OCI-LY7 (cell line): ENCODE data around the gene BTBD9. TPM values are rescaled to one million over a fixed set of nuclear protein-coding genes. Genes with fewer than 3 reads are reported as not detected.

ENCODE experiments used
- BruUV-seq: library from RNA; stranded (reverse); fragments of 400-500 nt; replicated peaks from 2 replicates; lab custom pipeline; 2021; lab: Mats Ljungman, UMichigan
- CTCF ChIA-PET: fragments of 300-600 bp; sonication (Branson Sonifier 250); formaldehyde crosslinking; loops from one replicate; lab custom pipeline; 2022; ENCODE audit warnings: antibody characterized with exemption; ENCODE audit not compliant: unreplicated experiment; lab: Charles Lee
- POLR2A ChIA-PET: fragments of 300-600 bp; sonication (Branson Sonifier 250); formaldehyde crosslinking; loops from one replicate; lab custom pipeline; 2022; ENCODE audit warnings: antibody characterized with exemption; lab: Charles Lee
- DNase-seq: peaks from one replicate; pipeline ENCODE4 v3.0.0-alpha.2; 2015; ENCODE audit warnings: low spot score
- H2AFZ ChIP-seq: fragments of 200-600 bp; sonication (generic), shearing (Covaris generic); 2 replicates; pipeline ENCODE4 v1.6.1; 2014; ENCODE audit warnings: mild to moderate bottlenecking, antibody characterized with exemption, low read length, moderate library complexity
- H3K27ac ChIP-seq: fragments of 200-600 bp; sonication (generic); 2 replicates; pipeline ENCODE4 v1.5.1; 2014; ENCODE audit warnings: mixed run types, low read depth, mild to moderate bottlenecking, moderate library complexity, low read length, inconsistent platforms; ENCODE audit not compliant: poor library complexity, severe bottlenecking
- H3K36me3 ChIP-seq: fragments of 200-600 bp; sonication (generic); 2 replicates; pipeline ENCODE4 v1.6.1; 2014; ENCODE audit warnings: mild to moderate bottlenecking, antibody characterized with exemption, low read length, moderate library complexity, mixed read lengths; ENCODE audit not compliant: insufficient read depth
- H3K4me1 ChIP-seq: fragments of 200-600 bp; sonication (generic); 2 replicates; pipeline ENCODE4 v1.5.1; 2014; ENCODE audit warnings: mild to moderate bottlenecking, low read length; ENCODE audit not compliant: insufficient read depth, poor library complexity, severe bottlenecking
- H3K4me2 ChIP-seq: fragments of 200-600 bp; sonication (generic); 2 replicates; pipeline ENCODE4 v1.6.1; 2014; ENCODE audit warnings: mild to moderate bottlenecking, low read length
- H3K4me3 ChIP-seq: fragments of 200-600 bp; sonication (generic); 2 replicates; pipeline ENCODE4 v1.5.1; 2014; ENCODE audit warnings: mild to moderate bottlenecking, low read depth, low read length; ENCODE audit not compliant: poor library complexity, severe bottlenecking
- H3K79me2 ChIP-seq: fragments of 200-600 bp; sonication (generic); 2 replicates; pipeline ENCODE4 v1.6.1; 2016; ENCODE audit warnings: low read depth, mild to moderate bottlenecking, low read length, moderate library complexity, mixed read lengths; ENCODE audit not compliant: insufficient read depth
- H3K9me2 ChIP-seq: fragments of 200-600 bp; sonication (generic); 2 replicates; pipeline ENCODE4 v1.6.1; 2016; ENCODE audit warnings: mild to moderate bottlenecking, low read length, mixed read lengths; ENCODE audit not compliant: insufficient read depth
- H3K9me3 ChIP-seq: fragments of 200-600 bp; sonication (generic); 2 replicates; pipeline ENCODE4 v1.6.1; 2014; ENCODE audit warnings: mild to moderate bottlenecking, mixed run types, low read length, mixed read lengths
- H4K20me1 ChIP-seq: fragments of 200-600 bp; sonication (generic); 2 replicates; pipeline ENCODE4 v1.6.1; 2014; ENCODE audit warnings: mild to moderate bottlenecking, antibody characterized with exemption, low read length, moderate library complexity, mixed read lengths; ENCODE audit not compliant: insufficient read depth
- CTCF ChIP-seq: fragments of 200-600 bp; sonication (generic); conservative IDR thresholded peaks from 2 replicates; pipeline ENCODE4 v1.5.1; 2014; ENCODE audit warnings: mild to moderate bottlenecking, antibody characterized with exemption, low read length, moderate library complexity, mixed read lengths
- EZH2phosphoT487 ChIP-seq: fragments of 200-600 bp; sonication (generic); IDR thresholded peaks from 2 replicates; pipeline ENCODE4 v1.6.1; 2018; ENCODE audit warnings: low read depth, borderline replicate concordance, mild to moderate bottlenecking, mixed run types, antibody characterized with exemption, low read length, moderate library complexity, mixed read lengths
- intact Hi-C: fragments of 100-400 bp; cut with micrococcal nuclease; formaldehyde crosslinking; loops from one replicate; pipeline ENCODE4 v1.10.0; 2022; ENCODE audit not compliant: unreplicated experiment
- total RNA-seq, 2 experiments: library from RNA; depleted of rRNA in 1 of 2; stranded (reverse); fragments of >200 nt in 1 of 2; shearing (Covaris generic) in 1 of 2; gene quantifications; 2 replicates each; pipeline ENCODE4 v1.2.3, GENCODE V29; 2014 to 2022

BTBD9 gene
- total RNA-seq, 2 experiments from 2014 or later: 5.9 to 7.3 TPM

- H2AFZ ChIP-seq: no peak overlapping the region
- H3K36me3 ChIP-seq: no peaks in the 10 kb centered on the region
- no peak overlapping the region for H3K4me2 ChIP-seq
- no peak for TF ChIP-seq CTCF
- TF ChIP-seq EZH2phosphoT487: no peak
- no peak for DNase-seq
- intact Hi-C loops: no loop called here
- H3K4me3 ChIP-seq: no peak overlapping the region
- H3K9me3 ChIP-seq: no peaks in the 10 kb centered on the region
- no peaks in the 10 kb centered on the region for H3K4me1 ChIP-seq
- POLR2A ChIA-PET: no interaction called here
- H3K79me2 ChIP-seq: no peaks in the 10 kb centered on the region
- H4K20me1 ChIP-seq: no peaks in the 10 kb centered on the region
- BruUV-seq: no TSS peak
- CTCF ChIA-PET: no interaction called here
- no peaks in the 10 kb centered on the region for H3K9me2 ChIP-seq
- H3K27ac ChIP-seq: no peak overlapping the region
Measured at GRCh38 chr6:38282911-38283310, 356.8 kb downstream of the BTBD9 start.

GRCh38 chr6:38281126-38281525 is 358.6 kb downstream of the BTBD9 start:
- Histone ChIP-seq H3K4me1 (no peaks in the 10 kb centered on the region), H3K36me3 (no peaks in the 10 kb centered on the region), H3K27ac (no peak overlapping the region), H3K4me2 (no peak overlapping the region), H3K9me2 (no peaks in the 10 kb centered on the region), H4K20me1 (no peaks in the 10 kb centered on the region), H3K79me2 (no peaks in the 10 kb centered on the region), H3K9me3 (no peaks in the 10 kb centered on the region), H2AFZ (no peak overlapping the region), H3K4me3 (no peak overlapping the region)
- CTCF ChIA-PET: no interaction called here
- intact Hi-C loops: no loop called here
- DNase-seq: no peak
- no peak for TF ChIP-seq CTCF
- no peak for TF ChIP-seq EZH2phosphoT487
- no TSS peak for BruUV-seq
- POLR2A ChIA-PET: no interaction called here

GRCh38 chr6:38279963-38280588 is 359.7 kb downstream of the BTBD9 start:
- H3K4me1 ChIP-seq: no peaks in the 10 kb centered on the region
- H3K27ac ChIP-seq: no peak overlapping the region
- no peak for TF ChIP-seq EZH2phosphoT487
- no peak for TF ChIP-seq CTCF
- ChIA-PET POLR2A (interaction anchor here (0.6 to 1.3 kb wide), 4 partner anchors 12 to 250 kb away, joined by 3 read pairs; no protein-coding TSS in a partner anchor), CTCF (no interaction called here)
- no peaks in the 10 kb centered on the region for H3K79me2 ChIP-seq
- H3K4me2 ChIP-seq: no peak overlapping the region
- BruUV-seq: no TSS peak
- H2AFZ ChIP-seq: no peak overlapping the region
- no peaks in the 10 kb centered on the region for H4K20me1 ChIP-seq
- no peaks in the 10 kb centered on the region for H3K9me3 ChIP-seq
- no peak for DNase-seq
- intact Hi-C loops: no loop called here
- no peaks in the 10 kb centered on the region for H3K9me2 ChIP-seq
- H3K36me3 ChIP-seq: no peaks in the 10 kb centered on the region
- no peak overlapping the region for H3K4me3 ChIP-seq
